IMR-90 (cell line): Measurements from ENCODE around the gene CD69. TPM values are rescaled to one million over a fixed set of nuclear protein-coding genes. Genes with fewer than 3 reads are reported as not detected.

Source experiments
- ATAC-seq: fragments of 200-7000 bp; cut with Tn5 transposase; 2 replicates; pipeline ENCODE4 v1.9.1; 2020; ENCODE audit warnings: low read depth, mild to moderate bottlenecking, moderate library complexity
- BruUV-seq: library from RNA; stranded (reverse); fragments of 400-500 nt; replicated peaks from 2 replicates; lab custom pipeline; 2021; lab: Mats Ljungman, UMichigan
- CTCF ChIA-PET: fragments of 300-600 bp; formaldehyde crosslinking; extraction: SDS; loops from one replicate; lab custom pipeline; 2021; ENCODE audit warnings: antibody characterized with exemption; lab: Yijun Ruan, JAX
- POLR2A ChIA-PET: fragments of 300-600 bp; sonication (Branson Sonifier 250); formaldehyde crosslinking; loops from one replicate; lab custom pipeline; 2022; ENCODE audit warnings: antibody characterized with exemption; ENCODE audit not compliant: unreplicated experiment; lab: Charles Lee
- DNase-seq: peaks from one replicate; pipeline ENCODE4 v3.0.0; 2013
- H2AFZ ChIP-seq: replicated peaks from 2 replicates; pipeline ENCODE3; 2013; ENCODE audit warnings: low read length, mild to moderate bottlenecking; ENCODE audit not compliant: poor library complexity
- H2AK5ac ChIP-seq: 2 replicates; pipeline ENCODE4 v1.6.1; 2013; ENCODE audit warnings: low read depth, low read length, inconsistent platforms
- H2AK9ac ChIP-seq: replicated peaks from 2 replicates; pipeline ENCODE3; 2013; ENCODE audit warnings: mild to moderate bottlenecking, low read depth, low read length, moderate library complexity; ENCODE audit not compliant: poor library complexity
- H2BK120ac ChIP-seq: 2 replicates; pipeline ENCODE4 v1.6.1; 2013; ENCODE audit warnings: low read depth, low read length, inconsistent platforms
- H2BK15ac ChIP-seq: 3 replicates; pipeline ENCODE4 v1.6.1; 2013; ENCODE audit warnings: low read depth, low read length, inconsistent platforms
- H2BK20ac ChIP-seq: 2 replicates; pipeline ENCODE4 v1.6.1; 2013; ENCODE audit warnings: low read depth, mild to moderate bottlenecking, inconsistent platforms, low read length, moderate library complexity
- H2BK5ac ChIP-seq: 2 replicates; pipeline ENCODE4 v1.6.1; 2013; ENCODE audit warnings: mild to moderate bottlenecking, low read depth, low read length, inconsistent platforms; ENCODE audit not compliant: poor library complexity, severe bottlenecking
- H3K14ac ChIP-seq: replicated peaks from 2 replicates; pipeline ENCODE4 v1.6.1; 2013; ENCODE audit warnings: low read depth, low read length, inconsistent platforms
- H3K18ac ChIP-seq: 2 replicates; pipeline ENCODE4 v1.6.1; 2013; ENCODE audit warnings: low read depth, low read length, control low read depth
- H3K23ac ChIP-seq: 2 replicates; pipeline ENCODE4 v1.6.1; 2013; ENCODE audit warnings: low read depth, low read length, inconsistent platforms
- H3K27ac ChIP-seq: 2 replicates; pipeline ENCODE4 v1.5.1; 2013; ENCODE audit warnings: mild to moderate bottlenecking, control low read depth, low read length; ENCODE audit not compliant: insufficient read depth
- H3K27me3 ChIP-seq: 2 replicates; pipeline ENCODE4 v1.6.1; 2013; ENCODE audit warnings: low read length; ENCODE audit not compliant: control insufficient read depth, insufficient read depth
- H3K36me3 ChIP-seq: 2 replicates; pipeline ENCODE4 v1.6.1; 2013; ENCODE audit warnings: low read length, mixed read lengths; ENCODE audit not compliant: control insufficient read depth, insufficient read depth
- H3K4ac ChIP-seq: 2 replicates; pipeline ENCODE4 v1.6.1; 2013; ENCODE audit warnings: low read depth, low read length, inconsistent platforms
- H3K4me1 ChIP-seq: 2 replicates; pipeline ENCODE4 v1.6.1; 2013; ENCODE audit warnings: low read length, mixed read lengths; ENCODE audit not compliant: control insufficient read depth, insufficient read depth
- H3K4me2 ChIP-seq: 2 replicates; pipeline ENCODE4 v1.6.1; 2013; ENCODE audit warnings: low read depth, mild to moderate bottlenecking, control low read depth, low read length, moderate library complexity
- H3K4me3 ChIP-seq: 2 replicates; pipeline ENCODE4 v1.5.1; 2013; ENCODE audit warnings: low read depth, mild to moderate bottlenecking, control low read depth, low read length, moderate library complexity; ENCODE audit not compliant: insufficient read depth
- H3K56ac ChIP-seq: 2 replicates; pipeline ENCODE4 v1.6.1; 2013; ENCODE audit warnings: low read length, inconsistent platforms; ENCODE audit not compliant: insufficient read depth; ENCODE audit errors: extremely low read depth
- H3K79me1 ChIP-seq, 2 experiments: 2 replicates each; pipeline ENCODE4 v1.6.1; 2013; ENCODE audit warnings: low read length in 2 of 2, inconsistent platforms in 1 of 2, low read depth in 1 of 2
- H3K9ac ChIP-seq: 2 replicates; pipeline ENCODE4 v1.6.1; 2013; ENCODE audit warnings: low read depth, low read length, control low read depth
- H3K9me1 ChIP-seq: 2 replicates; pipeline ENCODE4 v1.6.1; 2013; ENCODE audit warnings: low read length, inconsistent platforms; ENCODE audit not compliant: insufficient read depth
- H3K9me3 ChIP-seq: 2 replicates; pipeline ENCODE4 v1.6.1; 2013; ENCODE audit warnings: low read length; ENCODE audit not compliant: control insufficient read depth, insufficient read depth
- H4K20me1 ChIP-seq: 2 replicates; pipeline ENCODE4 v1.6.1; 2013; ENCODE audit warnings: low read length, inconsistent platforms; ENCODE audit not compliant: insufficient read depth
- H4K5ac ChIP-seq: 2 replicates; pipeline ENCODE4 v1.6.1; 2013; ENCODE audit warnings: mild to moderate bottlenecking, low read depth, low read length, control low read depth
- H4K8ac ChIP-seq, 2 experiments: 2 replicates each; pipeline ENCODE4 v1.6.1; 2013; ENCODE audit warnings: low read depth in 2 of 2, low read length in 2 of 2, control low read depth in 1 of 2, inconsistent platforms in 1 of 2
- H4K91ac ChIP-seq: 2 replicates; pipeline ENCODE4 v1.6.1; 2013; ENCODE audit warnings: low read depth, low read length, inconsistent platforms; ENCODE audit not compliant: insufficient read depth
- CEBPB ChIP-seq: IDR thresholded peaks from 2 replicates; pipeline ENCODE4 v1.6.1; 2012; ENCODE audit warnings: low read depth, low read length, improper control_type of control experiment
- CHD1 ChIP-seq: IDR thresholded peaks from 2 replicates; pipeline ENCODE4 v1.6.1; 2012; ENCODE audit warnings: low read depth, low read length, improper control_type of control experiment
- FOS ChIP-seq: fragments of 150-350 bp; IDR thresholded peaks from 2 replicates; pipeline ENCODE4 v1.6.1; 2016; ENCODE audit warnings: low read depth, low read length
- MXI1 ChIP-seq: IDR thresholded peaks from 2 replicates; pipeline ENCODE4 v1.6.1; 2012; ENCODE audit warnings: low read depth, mild to moderate bottlenecking, low read length, moderate library complexity, borderline replicate concordance
- NFE2L2 ChIP-seq: fragments of 150-350 bp; IDR thresholded peaks from 2 replicates; pipeline ENCODE4 v1.6.1; 2016; ENCODE audit warnings: low read depth, mild to moderate bottlenecking, low read length
- RAD21 ChIP-seq: IDR thresholded peaks from 2 replicates; pipeline ENCODE4 v1.6.1; 2012; ENCODE audit warnings: low read length, improper control_type of control experiment
- RCOR1 ChIP-seq: IDR thresholded peaks from 2 replicates; pipeline ENCODE4 v1.6.1; 2012; ENCODE audit warnings: mild to moderate bottlenecking, low read length, improper control_type of control experiment; ENCODE audit not compliant: insufficient replicate concordance
- RFX5 ChIP-seq: IDR thresholded peaks from 2 replicates; pipeline ENCODE4 v1.8.0; 2012; ENCODE audit warnings: low read depth, mild to moderate bottlenecking, low read length, moderate library complexity
- WGBS, 2 experiments: methylation state at CpG; one replicate each; pipeline versions ENCODE4 v1.1.5 to v1.1.7; 2013; ENCODE audit warnings: missing lambda C conversion rate in 2 of 2; ENCODE audit not compliant: insufficient read length in 1 of 2; ENCODE audit errors: extremely low coverage in 2 of 2; 5-methylcytosine and 5-hydroxymethylcytosine counted together
- dilution Hi-C: fragments of 300-500 bp; cut with HindIII; formaldehyde crosslinking; loops from one replicate; pipeline ENCODE4 v1.14.3; 2018; ENCODE audit warnings: low sequenced_read_pairs; ENCODE audit not compliant: unreplicated experiment
- in situ Hi-C: fragments of 300-500 bp; cut with MboI; formaldehyde crosslinking; loops from 3 replicates; pipeline ENCODE4 v1.14.3; 2019; ENCODE audit warnings: low sequenced_read_pairs, inconsistent platforms, mixed read lengths
- intact Hi-C: fragments of 100-400 bp; cut with micrococcal nuclease; formaldehyde crosslinking; loops from 2 replicates; pipeline ENCODE4 v1.10.0; 2022
- polyA plus RNA-seq, 3 experiments: library from polyadenylated mRNA; depleted of rRNA; stranded (reverse); fragments of >200 nt; gene quantifications; 2 replicates each; pipeline ENCODE4 v1.2.3, GENCODE V29; 2012; ENCODE audit warnings: low replicate concordance in 1 of 3
- total RNA-seq: library from RNA; depleted of rRNA; stranded (reverse); fragments of >200 nt; gene quantifications from 2 replicates; pipeline ENCODE4 v1.2.3, GENCODE V29; 2012
- TF ChIP-seq, protein P1 (sequence below): fragments of 150-350 bp; IDR thresholded peaks from 2 replicates; pipeline ENCODE4 v1.6.1; 2017; ENCODE audit warnings: mild to moderate bottlenecking, antibody characterized with exemption, low read length, low read depth
- TF ChIP-seq, protein P2 (sequence below): conservative IDR thresholded peaks from 2 replicates; pipeline ENCODE4 v1.5.1; 2012; ENCODE audit warnings: mild to moderate bottlenecking, low read depth, low read length, improper control_type of control experiment
- TF ChIP-seq, protein P3 (sequence below): fragments of 150-350 bp; IDR thresholded peaks from 2 replicates; pipeline ENCODE4 v1.6.1; 2016; ENCODE audit warnings: low read depth, mild to moderate bottlenecking, low read length, moderate library complexity, borderline replicate concordance

The CD69 gene
- total and polyA plus RNA-seq, 2 of the 4 experiments (the other 2 are of a cell fraction) = not detected

DNA sequence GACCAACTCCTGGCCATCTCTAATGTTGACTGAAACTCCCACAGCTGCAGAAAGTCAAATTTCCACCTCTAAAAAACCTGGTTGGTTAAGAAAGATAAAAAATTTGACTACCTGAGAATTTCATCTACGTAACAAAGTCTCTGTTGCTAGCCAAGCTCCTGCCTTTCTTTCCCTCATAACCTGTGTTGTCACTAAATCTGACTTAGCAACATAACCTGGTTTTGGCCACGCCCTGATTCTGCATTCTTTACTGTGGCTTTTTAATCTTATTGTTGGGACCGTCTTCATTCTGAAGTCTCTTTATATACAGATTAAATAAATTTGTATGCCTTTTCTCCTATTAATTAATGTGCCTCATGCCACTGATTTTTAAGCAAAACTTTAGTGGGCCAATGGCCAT lies 16.1 kb upstream of the CD69 start:
- no peaks in the 10 kb centered on the region for H3K36me3 ChIP-seq
- no peak overlapping the region for H2BK20ac ChIP-seq
- H3K14ac ChIP-seq = no peak overlapping the region
- no peak overlapping the region for H3K9ac ChIP-seq
- no TSS peak for BruUV-seq
- no peak overlapping the region for H3K18ac ChIP-seq
- H2AK5ac ChIP-seq = peak overlapping the region; percentile 51; the same call in 1 of the 2 replicates
- no peaks in the 10 kb centered on the region for H3K9me3 ChIP-seq
- no peaks in the 10 kb centered on the region for H3K4me1 ChIP-seq
- H2BK5ac ChIP-seq = no peak overlapping the region
- H2BK120ac ChIP-seq = no peak overlapping the region; the same call in 1 of the 2 replicates
- no peak overlapping the region for H3K4me2 ChIP-seq
- no CpG with 5 or more reads among the region's 3 CpGs for WGBS, 2 experiments
- H3K56ac ChIP-seq = no peak overlapping the region
- H2AK9ac ChIP-seq = no peak overlapping the region
- ATAC-seq (no peak), DNase-seq (no peak)
- no peak overlapping the region for H4K8ac ChIP-seq
- dilution Hi-C loops = no loop called here
- CTCF ChIA-PET = no interaction called here
- H4K91ac ChIP-seq = no peak overlapping the region
- POLR2A ChIA-PET = no interaction called here
- no peak overlapping the region for H3K23ac ChIP-seq
- no peaks in the 10 kb centered on the region for H3K27me3 ChIP-seq
- no peak overlapping the region for H3K27ac ChIP-seq
- no peaks in the 10 kb centered on the region for H3K79me1 ChIP-seq
- intact Hi-C loops = no loop called here
- no peak overlapping the region for H3K4me3 ChIP-seq
- H3K4ac ChIP-seq = no peak overlapping the region
- TF ChIP-seq MXI1 (no peak), RCOR1 (no peak), RFX5 (no peak), CEBPB (no peak), FOS (no peak), RAD21 (no peak), CHD1 (no peak), NFE2L2 (no peak)
- TF ChIP-seq, protein P1, sequence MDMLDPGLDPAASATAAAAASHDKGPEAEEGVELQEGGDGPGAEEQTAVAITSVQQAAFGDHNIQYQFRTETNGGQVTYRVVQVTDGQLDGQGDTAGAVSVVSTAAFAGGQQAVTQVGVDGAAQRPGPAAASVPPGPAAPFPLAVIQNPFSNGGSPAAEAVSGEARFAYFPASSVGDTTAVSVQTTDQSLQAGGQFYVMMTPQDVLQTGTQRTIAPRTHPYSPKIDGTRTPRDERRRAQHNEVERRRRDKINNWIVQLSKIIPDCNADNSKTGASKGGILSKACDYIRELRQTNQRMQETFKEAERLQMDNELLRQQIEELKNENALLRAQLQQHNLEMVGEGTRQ = no peak
- TF ChIP-seq, protein P2, sequence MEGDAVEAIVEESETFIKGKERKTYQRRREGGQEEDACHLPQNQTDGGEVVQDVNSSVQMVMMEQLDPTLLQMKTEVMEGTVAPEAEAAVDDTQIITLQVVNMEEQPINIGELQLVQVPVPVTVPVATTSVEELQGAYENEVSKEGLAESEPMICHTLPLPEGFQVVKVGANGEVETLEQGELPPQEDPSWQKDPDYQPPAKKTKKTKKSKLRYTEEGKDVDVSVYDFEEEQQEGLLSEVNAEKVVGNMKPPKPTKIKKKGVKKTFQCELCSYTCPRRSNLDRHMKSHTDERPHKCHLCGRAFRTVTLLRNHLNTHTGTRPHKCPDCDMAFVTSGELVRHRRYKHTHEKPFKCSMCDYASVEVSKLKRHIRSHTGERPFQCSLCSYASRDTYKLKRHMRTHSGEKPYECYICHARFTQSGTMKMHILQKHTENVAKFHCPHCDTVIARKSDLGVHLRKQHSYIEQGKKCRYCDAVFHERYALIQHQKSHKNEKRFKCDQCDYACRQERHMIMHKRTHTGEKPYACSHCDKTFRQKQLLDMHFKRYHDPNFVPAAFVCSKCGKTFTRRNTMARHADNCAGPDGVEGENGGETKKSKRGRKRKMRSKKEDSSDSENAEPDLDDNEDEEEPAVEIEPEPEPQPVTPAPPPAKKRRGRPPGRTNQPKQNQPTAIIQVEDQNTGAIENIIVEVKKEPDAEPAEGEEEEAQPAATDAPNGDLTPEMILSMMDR = no peak
- TF ChIP-seq, protein P3, sequence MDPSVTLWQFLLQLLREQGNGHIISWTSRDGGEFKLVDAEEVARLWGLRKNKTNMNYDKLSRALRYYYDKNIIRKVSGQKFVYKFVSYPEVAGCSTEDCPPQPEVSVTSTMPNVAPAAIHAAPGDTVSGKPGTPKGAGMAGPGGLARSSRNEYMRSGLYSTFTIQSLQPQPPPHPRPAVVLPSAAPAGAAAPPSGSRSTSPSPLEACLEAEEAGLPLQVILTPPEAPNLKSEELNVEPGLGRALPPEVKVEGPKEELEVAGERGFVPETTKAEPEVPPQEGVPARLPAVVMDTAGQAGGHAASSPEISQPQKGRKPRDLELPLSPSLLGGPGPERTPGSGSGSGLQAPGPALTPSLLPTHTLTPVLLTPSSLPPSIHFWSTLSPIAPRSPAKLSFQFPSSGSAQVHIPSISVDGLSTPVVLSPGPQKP = no peak
- no peak overlapping the region for H2AFZ ChIP-seq
- no peaks in the 10 kb centered on the region for H4K20me1 ChIP-seq
- no peak overlapping the region for H2BK15ac ChIP-seq
- H4K5ac ChIP-seq = no peak overlapping the region
- in situ Hi-C loops = no loop called here
- H3K9me1 ChIP-seq = no peaks in the 10 kb centered on the region
